GM18873 (cell line): ENCODE data around the gene HPD.
"Not testable (repeated sequence)": the region's sequence is repeated elsewhere in the genome, so short reads cannot be mapped to it uniquely, and the experiment has no call there.

Source experiments
- ATAC-seq: cut with Tn5 transposase; IDR thresholded peaks from one replicate; pipeline ENCODE4 v1.9.1; 2021; ENCODE audit warnings: mild to moderate bottlenecking, moderate library complexity, moderate number of reproducible peaks; ENCODE audit not compliant: unreplicated experiment, low FRiP score

Gene HPD

GRCh38 chr12:121869229-121869628 is 10.6 kb upstream of the HPD start:
- not testable (repeated sequence) for ATAC-seq

GRCh38 chr12:121866331-121866730 is 7.7 kb upstream of the HPD start:
- no peak for ATAC-seq

- ATAC-seq: no peak
Measured at GRCh38 chr12:121861636-121862254, 3.1 kb upstream of the HPD start.

DNA sequence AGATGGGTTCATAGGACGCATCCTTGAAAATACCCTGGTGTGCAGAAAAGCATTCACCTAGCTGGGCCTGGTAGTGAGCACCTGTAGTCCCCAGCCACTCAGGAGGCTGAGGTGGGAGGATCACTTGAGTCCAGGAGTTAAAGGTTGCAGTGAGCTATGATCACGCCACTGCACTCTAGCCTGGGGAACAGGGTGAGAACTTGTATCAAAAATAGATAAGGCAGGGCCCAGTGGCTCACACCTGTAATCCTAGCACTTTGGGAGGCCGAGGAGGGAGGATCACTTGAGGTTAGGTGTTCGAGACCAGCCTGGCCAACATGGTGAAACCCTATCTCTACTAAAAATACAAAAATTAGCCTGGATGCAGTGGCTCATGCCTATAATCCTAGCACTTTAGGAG is 2.0 kb upstream of the HPD start:
- ATAC-seq: not testable (repeated sequence)

- no peak for ATAC-seq
Measured at GRCh38 chr12:121860257-121860656, 1.6 kb upstream of the HPD start.

- no peak for ATAC-seq
Measured at GRCh38 chr12:121858318-121858661, 369 bp downstream of the HPD start.

GRCh38 chr12:121857322-121858246 is 1.1 kb downstream of the HPD start:
- ATAC-seq: no peak

GRCh38 chr12:121852392-121852791 is 6.3 kb downstream of the HPD start:
- ATAC-seq: not testable (repeated sequence)

- ATAC-seq: no peak
Measured at GRCh38 chr12:121849665-121850064, 9.0 kb downstream of the HPD start.

GRCh38 chr12:121849211-121849610 is 9.4 kb downstream of the HPD start:
- ATAC-seq: no peak

- ATAC-seq: no peak
Measured at GRCh38 chr12:121845701-121846100, 13.0 kb downstream of the HPD start.

GRCh38 chr12:121843236-121843982 is 15.2 kb downstream of the HPD start:
- no peak for ATAC-seq

DNA sequence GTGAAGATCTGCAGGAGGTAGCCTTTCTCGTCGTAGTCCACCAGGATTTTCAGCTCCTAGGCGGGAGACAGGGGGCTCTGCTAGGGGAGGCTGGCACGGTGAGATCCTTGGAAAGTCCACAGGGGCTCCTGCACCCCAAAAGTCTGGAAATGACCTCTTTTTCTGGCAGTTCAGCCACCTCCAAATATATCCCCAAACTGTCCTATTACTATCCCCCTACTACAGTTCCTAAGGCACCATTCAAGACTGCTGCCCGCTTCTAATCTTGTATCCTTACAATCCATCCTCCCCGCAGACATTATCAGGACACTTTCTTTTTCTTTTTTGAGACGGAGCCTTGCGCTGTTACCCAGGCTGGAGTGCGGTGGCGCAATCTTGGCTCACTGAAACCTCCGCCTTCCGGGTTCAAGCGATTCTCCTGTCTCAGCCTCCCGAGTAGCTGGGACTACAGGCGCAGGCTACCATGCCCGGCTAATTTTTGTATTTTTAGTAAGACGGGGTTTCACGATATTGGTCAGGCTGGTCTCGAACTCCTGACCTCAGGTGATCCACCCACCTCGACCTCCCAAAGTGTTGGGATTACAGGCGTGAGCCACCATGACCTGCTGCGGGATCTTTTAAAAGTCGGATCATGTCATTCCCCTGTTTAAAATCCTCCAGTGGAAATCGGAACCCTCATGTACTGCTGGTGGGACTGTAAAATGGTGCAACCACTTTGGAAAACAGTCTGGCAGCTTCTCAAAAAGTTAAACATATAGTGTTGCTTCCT is 18.5 kb downstream of the HPD start:
- ATAC-seq: no peak

DNA sequence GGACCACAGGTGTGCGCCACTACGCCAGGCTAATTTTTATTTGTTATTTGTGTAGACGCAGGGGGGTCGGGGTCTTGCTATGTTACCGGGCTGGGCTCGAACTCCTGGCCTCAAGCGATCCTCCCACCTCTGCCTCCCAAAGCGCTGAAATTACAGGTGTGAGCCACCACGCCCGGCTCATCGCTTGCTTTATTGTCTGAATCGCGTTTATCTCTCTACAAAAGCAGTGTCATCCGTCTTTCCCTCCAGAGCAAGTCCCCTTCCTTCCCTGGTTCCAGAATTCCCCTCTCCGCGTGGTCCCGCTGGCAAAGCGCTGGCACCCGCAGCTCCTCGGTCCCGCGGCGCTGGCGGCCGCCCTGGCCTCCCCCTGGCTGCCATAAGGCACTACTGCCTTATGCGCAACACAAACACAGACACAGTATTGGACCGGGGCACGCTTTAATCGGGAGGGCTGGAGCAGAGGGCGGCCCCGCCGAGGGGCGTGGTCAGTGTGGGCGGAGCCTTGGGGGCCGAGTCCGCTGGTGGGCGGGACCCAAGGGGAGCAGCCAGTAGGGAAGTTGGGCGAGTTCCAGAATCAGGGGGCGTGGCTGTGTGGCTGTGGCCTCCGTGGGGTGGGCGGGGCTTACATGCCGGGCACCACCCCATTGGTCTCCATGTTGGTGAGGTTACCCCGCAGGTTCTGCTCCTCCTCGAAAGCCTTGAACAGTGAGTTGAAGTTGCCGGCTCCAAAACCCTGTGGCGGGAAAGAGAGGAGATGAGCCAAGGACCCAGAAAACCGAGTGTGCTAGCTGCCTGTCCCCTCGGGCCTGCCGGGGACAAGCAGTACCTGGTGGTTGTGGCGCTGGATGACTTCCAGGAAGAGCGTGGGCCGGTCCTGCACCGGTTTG is 19.3 kb downstream of the HPD start:
- peak; percentile 90 for ATAC-seq

DNA sequence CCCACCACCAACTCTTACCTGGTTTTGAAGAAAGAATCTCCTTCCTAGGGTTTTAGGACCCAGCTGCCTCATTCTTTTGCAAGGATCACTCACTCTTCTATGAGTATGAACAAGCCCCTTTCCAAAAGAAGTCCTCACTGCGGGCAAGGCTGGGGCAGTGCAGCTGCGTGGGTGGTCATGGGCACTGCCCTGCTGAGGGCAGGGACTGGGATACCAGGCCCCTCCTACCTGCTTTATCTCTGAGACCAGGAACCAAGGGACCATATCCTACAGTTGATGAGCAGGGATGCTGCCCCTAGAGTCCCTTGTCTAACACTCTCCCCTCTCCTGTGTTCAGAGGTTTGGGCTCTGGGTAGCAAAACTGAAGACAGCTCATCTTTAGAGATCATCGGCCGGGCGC is 20.5 kb downstream of the HPD start:
- ATAC-seq: no peak

- no peak for ATAC-seq
Measured at GRCh38 chr12:121837680-121838079, 21.0 kb downstream of the HPD start.

DNA sequence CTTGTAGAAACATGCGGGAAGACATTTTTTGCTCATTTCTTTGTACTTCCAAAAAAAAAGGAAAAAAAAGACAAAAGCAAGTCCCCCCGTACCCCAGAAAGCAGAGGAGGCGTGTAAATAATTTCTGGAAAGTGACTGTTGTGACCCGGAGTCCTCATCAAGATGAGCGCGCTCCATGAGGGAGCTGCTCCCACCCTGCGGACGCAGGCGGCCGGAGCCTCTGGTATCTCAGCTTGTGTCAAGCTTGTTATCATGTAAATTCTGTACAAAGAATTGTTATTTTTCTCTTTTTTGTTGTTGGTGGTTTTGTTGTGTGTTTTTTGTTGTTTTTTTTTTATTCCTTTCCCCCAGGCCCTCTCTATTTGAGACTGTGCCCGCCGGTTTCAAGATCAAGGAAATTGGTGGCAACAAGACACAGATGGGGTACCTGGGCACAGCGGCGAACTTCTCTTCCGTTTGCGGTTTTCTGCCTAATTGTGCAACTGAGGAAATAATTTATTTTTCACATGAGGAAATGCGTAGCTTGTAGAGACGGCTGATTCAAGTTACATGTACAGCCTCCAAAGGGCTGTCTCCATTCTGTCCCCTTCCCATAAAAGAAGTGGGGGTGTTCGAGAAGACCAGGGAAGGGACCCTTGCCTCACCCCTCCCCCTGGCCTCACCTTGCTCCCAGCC is 27.0 kb downstream of the HPD start:
- ATAC-seq: no peak

- no peak for ATAC-seq
Measured at GRCh38 chr12:121830588-121831265, 27.9 kb downstream of the HPD start.
